GM19035 (cell line): ENCODE data around the gene RAB6A.

Experiments used
- ATAC-seq: cut with Tn5 transposase; IDR thresholded peaks from one replicate; pipeline ENCODE4 v1.9.1; 2021; ENCODE audit not compliant: unreplicated experiment

Gene RAB6A

GRCh38 chr11:73656985-73657384 is 103.9 kb downstream of the RAB6A start:
- ATAC-seq: no peak

- no peak for ATAC-seq
These were observed 105.2 kb downstream of the RAB6A start for GRCh38 chr11:73655686-73656085.

- no peak for ATAC-seq
These were observed 106.3 kb downstream of the RAB6A start for GRCh38 chr11:73654482-73655021.

- ATAC-seq: no peak
These were observed 106.9 kb downstream of the RAB6A start for GRCh38 chr11:73653996-73654395.

- ATAC-seq: no peak
These were observed 107.9 kb downstream of the RAB6A start for GRCh38 chr11:73652856-73653559.

- no peak for ATAC-seq
These were observed 108.7 kb downstream of the RAB6A start for GRCh38 chr11:73652046-73652730.

GRCh38 chr11:73651661-73652045 is 109.2 kb downstream of the RAB6A start:
- ATAC-seq: no peak

- ATAC-seq: no peak
These were observed 109.6 kb downstream of the RAB6A start for GRCh38 chr11:73651252-73651651.

GRCh38 chr11:73650400-73650799 is 110.5 kb downstream of the RAB6A start:
- ATAC-seq: no peak

- ATAC-seq: no peak
These were observed 111.7 kb downstream of the RAB6A start for GRCh38 chr11:73649206-73649605.

GRCh38 chr11:73648571-73649046 is 112.3 kb downstream of the RAB6A start:
- no peak for ATAC-seq

- ATAC-seq: no peak
These were observed 112.8 kb downstream of the RAB6A start for GRCh38 chr11:73648121-73648520.

GRCh38 chr11:73647459-73648100 is 113.3 kb downstream of the RAB6A start:
- ATAC-seq: peak; percentile 95

GRCh38 chr11:73645972-73646631 is 114.8 kb downstream of the RAB6A start, which contains the start of gene PLEKHB1:
PLEKHB1 (plus strand) TSS chr11:73646581; CDS start chr11:73646609, 28 bp downstream.
- ATAC-seq: no peak

- no peak for ATAC-seq
These were observed 115.5 kb downstream of the RAB6A start for GRCh38 chr11:73645121-73645969.

GRCh38 chr11:73641668-73642067 is 119.2 kb downstream of the RAB6A start:
- no peak for ATAC-seq

- no peak for ATAC-seq
These were observed 120.3 kb downstream of the RAB6A start for GRCh38 chr11:73640592-73640991.

- no peak for ATAC-seq
These were observed 123.9 kb downstream of the RAB6A start for GRCh38 chr11:73637012-73637411.

GRCh38 chr11:73636249-73636648 is 124.6 kb downstream of the RAB6A start:
- ATAC-seq: no peak

GRCh38 chr11:73635721-73636120 is 125.2 kb downstream of the RAB6A start:
- no peak for ATAC-seq
